Stimulated activated CD4-positive, alpha-beta T cell treated with anti-CD3 and anti-CD28 coated beads, Interleukin-15, amount 100 ng/mL, for 48 hours (primary cell): ENCODE results near the gene FGF3.

Experiments used
- DNase-seq, 2 donors: peaks; one replicate each; pipeline ENCODE4 v3.0.0-alpha.2; 2020; ENCODE audit warnings: low read depth in 2 of 2

The FGF3 gene

DNA sequence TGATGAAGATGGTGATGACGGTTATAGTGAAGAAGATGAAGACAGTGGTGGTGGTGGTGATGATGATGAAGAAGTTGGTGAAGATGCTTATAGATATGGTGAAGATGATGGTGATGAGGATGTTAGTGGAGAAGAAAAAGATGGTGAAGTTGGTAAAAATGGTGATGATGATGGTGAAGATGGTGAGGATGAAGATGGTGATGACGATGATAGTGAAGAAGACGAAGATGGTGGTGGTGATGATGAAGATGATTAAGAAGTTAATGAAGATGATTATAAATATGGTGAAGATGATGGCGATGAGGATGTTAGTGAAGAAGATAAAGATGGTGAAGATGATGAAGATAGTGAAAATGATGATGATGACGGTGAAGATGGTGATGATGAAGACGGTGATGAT, 25.2 kb upstream of the FGF3 start:
- DNase-seq: no peak

GRCh38 chr11:69843529-69843921, 24.3 kb upstream of the FGF3 start:
- no peak for DNase-seq

GRCh38 chr11:69842746-69843528, 23.7 kb upstream of the FGF3 start:
- DNase-seq: no peak

DNA sequence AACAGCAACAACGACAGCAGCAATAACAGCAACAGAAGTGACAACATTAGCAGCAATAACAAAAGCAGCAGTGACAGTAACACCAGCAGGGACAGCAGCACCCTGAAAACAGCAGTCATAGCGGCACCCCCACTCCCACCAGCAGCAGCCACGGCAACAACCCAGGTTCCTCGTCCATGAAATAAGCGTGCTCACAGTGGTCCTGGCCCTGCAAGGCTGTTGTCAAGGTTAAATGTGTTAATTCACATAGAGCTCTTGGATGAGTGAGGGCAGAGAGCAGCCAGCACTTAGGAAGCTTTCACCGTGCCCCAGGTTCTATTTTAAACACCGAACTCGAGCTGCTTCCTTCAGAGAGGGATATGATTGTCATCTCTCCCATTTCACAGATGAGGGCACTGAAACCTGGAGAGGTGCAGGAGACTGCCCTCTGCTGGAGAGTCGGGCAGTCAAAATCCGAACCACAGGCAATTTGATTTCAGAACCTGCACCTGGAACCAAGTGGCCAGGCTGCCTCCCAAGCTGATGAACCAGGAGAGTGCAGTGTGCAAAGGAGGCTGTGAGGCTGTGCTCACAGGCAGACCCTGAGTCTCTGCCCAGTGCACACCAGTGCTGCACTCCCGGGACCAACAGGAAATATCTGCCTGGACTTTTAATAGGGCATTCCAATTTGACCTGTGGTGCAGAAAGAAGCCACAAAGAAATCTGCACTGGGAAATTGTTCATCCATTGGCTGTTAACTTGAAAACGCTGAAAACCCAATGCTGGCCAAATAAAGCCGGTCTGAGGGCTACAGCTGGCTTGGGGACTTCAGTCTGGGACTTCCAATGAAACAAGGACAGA, 22.9 kb upstream of the FGF3 start:
- DNase-seq: no peak

DNA sequence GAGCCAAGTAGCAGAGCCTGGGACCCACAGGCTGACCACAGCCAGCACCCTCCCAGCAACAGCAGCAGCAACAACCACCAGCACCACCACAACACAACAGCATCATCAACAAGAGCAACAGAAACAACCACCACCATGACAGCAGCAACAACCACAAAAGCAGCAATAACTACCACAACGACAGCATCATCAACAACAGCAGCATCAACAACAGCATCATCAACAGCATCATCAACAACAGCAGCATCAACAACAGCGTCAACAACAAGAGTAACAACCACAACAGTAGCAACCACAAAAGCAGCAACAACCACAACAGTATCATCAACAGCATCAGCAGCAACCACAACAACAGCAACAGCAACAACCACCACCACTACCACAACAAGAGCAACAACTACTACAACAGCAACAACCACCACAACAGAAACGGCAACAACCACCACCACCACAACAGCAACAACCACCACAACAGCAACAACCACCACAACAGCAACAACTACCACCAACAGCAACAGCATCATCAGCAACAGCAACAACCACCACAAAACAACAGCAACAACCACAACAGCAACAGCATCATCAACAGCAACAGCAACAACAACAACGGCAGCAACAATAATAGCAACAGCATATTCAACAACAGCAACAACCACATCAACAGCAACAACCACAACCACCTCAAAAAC, 22.1 kb upstream of the FGF3 start:
- DNase-seq: no peak

DNA sequence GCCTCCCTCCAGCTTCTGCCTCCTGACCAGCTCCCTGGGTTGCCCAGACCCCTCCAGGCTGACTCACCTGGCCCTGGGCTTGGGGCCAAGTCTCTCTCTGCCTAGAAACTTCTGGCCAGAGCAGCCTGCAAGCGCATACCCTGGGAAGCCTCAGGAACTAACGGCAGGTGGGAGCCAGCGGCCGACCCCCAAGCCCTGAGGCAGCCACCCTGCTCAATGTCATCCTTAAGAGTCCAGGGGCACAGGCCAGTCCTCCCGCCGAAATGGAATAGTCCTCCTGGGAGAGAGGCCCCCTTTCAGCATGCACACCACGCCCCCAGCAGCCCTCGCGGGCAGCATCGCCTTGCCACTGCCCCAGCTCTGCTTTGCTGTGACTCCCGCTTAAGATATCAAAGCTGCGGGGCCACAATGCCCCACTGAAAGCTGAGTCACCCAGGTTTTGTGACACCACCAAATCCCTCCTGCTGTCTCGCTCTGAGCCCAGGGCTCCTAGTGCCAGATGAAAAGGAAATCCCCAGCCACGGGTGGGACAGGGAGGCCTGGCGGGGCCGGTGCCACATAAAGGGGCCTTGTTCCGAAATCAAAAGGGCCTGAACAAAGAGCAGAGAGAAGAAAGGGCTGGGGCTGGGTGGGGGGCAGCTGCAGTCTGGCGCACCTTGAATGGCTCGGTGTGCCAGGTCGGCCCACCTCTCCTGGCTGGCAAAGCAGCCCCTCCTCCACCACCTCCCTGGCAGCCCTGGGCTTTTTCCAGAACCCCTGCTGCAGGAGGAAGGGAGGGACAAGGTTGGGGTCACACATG, 21.4 kb upstream of the FGF3 start:
- DNase-seq: no peak

DNA sequence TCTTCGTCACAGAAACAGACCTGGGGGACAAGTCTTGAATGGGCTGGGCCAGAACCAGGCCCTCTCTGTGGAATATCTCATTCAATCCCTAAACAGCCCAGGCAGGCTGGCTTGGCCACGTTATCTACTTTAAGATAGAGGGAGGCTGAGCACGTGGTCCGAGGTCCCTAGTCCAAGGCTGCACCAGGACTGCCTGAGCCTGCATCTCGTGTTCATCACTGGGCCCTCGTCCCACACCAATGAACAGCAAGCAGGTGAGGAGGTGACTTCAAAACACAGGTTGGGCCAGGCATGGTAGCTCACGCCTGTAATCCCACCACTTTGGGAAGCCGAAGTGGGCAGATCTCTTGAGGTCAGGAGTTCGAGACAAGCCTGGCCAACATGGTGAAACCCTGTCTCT, 20.3 kb upstream of the FGF3 start:
- no peak for DNase-seq

DNA sequence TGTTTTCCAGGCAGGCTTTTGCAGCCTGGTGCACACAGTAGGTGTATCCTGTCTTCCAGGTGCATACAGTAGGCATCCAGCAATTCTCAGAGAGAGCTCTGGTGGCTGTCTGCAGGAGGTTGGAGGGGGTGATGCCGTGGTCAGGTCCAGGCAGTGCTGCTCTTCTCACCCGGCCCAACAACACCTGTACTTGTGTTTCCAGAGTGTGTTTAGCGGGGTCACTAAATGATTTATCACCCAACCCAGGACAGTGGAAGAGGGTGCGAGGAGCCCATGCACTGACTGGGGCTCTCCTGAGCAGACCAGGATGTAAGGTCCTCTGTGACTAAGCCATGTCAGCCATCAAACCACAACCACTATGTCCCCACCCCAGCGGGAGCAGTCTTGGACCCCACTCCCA, 18.6 kb upstream of the FGF3 start:
- no peak for DNase-seq

- DNase-seq: no peak
Measured at GRCh38 chr11:69836401-69836800, 17.2 kb upstream of the FGF3 start.

DNA sequence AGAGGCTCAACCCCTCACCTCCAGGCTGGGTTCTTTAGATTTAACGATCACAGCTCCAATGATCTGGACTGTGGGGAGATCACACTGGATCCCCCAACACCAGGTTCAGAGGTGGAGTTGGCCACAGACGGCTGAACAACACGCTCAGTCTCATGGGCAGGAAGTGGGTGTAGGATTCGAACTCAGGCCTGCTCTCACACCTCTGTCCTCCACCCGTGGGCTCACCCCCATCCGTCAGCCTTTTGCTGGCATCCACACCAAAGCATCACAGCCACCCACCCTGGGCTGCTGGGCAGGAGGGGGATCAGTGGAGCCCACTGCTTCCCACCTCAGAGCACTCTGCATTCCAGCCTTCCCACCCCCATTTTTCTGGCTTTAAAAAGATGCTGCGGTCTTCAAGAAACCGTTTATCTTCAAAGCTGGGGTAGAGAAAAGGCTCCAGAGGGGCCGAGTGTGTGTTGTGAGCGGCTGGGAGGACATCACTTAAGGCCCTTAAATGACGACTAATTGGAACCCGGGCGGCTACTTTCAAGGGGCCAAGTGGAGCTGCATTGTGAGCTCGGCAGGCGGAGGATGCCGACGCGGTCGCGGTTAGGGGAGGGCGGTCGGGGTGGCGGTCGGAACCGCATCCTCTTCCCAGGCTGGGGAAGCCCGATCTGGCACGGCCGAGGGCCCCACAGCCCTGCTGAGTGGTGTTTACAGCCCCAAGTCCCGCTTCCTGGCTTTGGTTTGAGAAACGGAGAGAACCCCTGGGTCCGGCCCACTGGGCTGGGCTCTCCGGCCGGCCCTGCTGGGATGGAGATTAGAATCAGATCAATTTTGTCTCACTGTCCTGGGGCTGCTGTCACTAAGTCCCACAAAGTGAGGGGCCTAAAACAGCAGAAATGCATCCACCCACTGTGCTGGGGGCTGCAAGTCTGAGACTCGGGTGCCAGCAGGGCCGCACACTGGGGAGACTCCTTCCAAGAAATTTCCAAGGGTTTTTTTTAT, 15.9 kb upstream of the FGF3 start:
- DNase-seq: no peak

DNA sequence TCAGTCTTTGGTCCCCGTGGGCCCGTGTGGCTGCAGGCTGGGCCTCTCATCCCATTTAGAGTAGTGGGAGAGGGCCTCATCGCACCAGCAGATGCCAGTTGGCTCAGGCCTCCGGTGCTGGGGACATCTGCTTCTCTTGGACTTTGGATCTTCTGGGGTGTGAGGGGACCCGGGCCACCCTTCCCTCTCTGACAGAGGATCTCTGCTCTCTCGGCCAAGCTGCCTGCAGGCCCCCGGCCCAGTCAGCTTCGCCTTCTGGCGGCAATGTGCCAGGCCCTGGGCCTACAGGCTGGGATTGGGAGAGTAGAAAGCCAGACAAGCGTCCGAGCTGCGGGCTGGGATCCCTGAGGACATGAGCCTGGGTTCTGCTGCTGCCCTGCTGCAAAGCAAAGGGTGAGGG, 15.0 kb upstream of the FGF3 start:
- no peak for DNase-seq

- DNase-seq: no peak
Measured at GRCh38 chr11:69832561-69833413, 13.6 kb upstream of the FGF3 start.

- no peak for DNase-seq
Measured at GRCh38 chr11:69831985-69832384, 12.8 kb upstream of the FGF3 start.

GRCh38 chr11:69830086-69830485, 10.9 kb upstream of the FGF3 start:
- no peak for DNase-seq

DNA sequence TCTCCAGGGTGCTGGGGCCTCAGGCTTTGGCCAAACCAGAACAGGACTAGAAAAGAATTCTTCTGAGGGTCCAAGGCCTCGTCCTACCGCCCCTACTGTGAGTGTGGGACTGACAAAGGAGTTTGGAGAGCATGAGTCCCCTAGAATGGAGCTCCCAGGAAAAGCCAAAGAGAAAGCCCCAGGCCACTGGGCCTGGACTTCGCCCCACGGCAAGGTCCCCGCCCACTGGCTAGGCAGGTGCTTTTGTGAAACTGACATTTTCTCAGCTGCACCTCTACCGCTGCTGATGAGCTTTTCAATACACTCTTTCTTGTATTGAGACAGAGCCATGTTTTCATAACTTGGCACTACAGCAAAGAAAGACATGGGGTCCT, 9.7 kb upstream of the FGF3 start:
- DNase-seq: no peak

DNA sequence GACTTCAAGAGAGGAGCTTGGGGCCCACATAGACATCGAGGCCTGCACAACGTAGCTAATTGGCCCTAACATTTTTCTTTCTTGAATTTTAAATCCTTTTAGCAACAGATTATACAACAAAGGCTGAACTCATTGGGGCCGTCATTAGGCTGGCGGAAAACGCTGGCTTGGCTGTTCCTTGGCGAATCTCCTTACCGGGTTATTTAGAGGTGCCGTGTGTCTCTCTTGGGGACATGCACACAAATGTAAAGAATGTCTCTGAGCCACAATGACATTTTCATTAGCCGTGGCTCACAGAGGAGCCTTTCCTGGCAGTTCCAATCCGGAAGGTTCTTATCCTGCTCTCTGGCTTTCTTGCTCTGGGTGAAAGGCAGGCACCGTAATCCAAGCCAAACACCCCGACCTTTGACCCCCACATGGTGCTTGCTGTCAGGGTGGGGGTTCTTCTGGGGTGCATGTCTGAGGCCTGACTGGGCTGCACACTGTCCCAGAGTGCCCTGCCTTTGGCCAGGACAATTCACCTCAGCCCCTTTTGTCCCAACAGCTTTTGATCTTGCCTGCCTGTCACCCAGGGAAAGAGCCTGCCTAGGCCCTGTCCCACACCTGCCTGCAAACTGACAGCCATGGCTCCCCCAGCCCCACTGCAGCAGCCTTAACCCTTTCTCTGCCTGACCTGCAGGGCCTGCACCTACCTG, 9.2 kb upstream of the FGF3 start:
- no peak for DNase-seq

- DNase-seq: no peak
Measured at GRCh38 chr11:69826773-69827172, 7.6 kb upstream of the FGF3 start.

- DNase-seq: no peak
Measured at GRCh38 chr11:69825941-69826340, 6.7 kb upstream of the FGF3 start.
